Psoas muscle (tissue), 8 donors: Measurements from ENCODE around the gene PINK1. TPM values are rescaled to one million over a fixed set of nuclear protein-coding genes. Genes with fewer than 3 reads are reported as not detected.

Source experiments
- ATAC-seq, 4 donors: fragments of 200-7000 bp; cut with Tn5 transposase; one replicate each; pipeline ENCODE4 v1.9.1; 2020; ENCODE audit warnings: moderate library complexity in 3 of 4, mild to moderate bottlenecking in 2 of 4
- DNase-seq, 2 donors: peaks; one replicate each; pipeline ENCODE4 v3.0.0-alpha.2; 2020
- H3K27ac ChIP-seq: fragments of 200-600 bp; one replicate; pipeline ENCODE4 v1.8.0; 2022
- H3K27me3 ChIP-seq, 3 donors: fragments of 200-600 bp in 1 of 3; one replicate each; pipeline versions ENCODE4 v1.6.1 to v1.8.0; 2013 to 2022; ENCODE audit warnings: low read length in 2 of 3, mild to moderate bottlenecking in 2 of 3, moderate library complexity in 1 of 3; ENCODE audit not compliant: insufficient read depth in 3 of 3
- H3K36me3 ChIP-seq, 2 donors: fragments of 200-600 bp in 1 of 2; one replicate each; pipeline versions ENCODE4 v1.6.1 to v1.8.0; 2013 to 2022; ENCODE audit warnings: low read depth in 1 of 2, mild to moderate bottlenecking in 1 of 2, moderate library complexity in 1 of 2; ENCODE audit not compliant: insufficient read depth in 1 of 2
- H3K4me1 ChIP-seq: fragments of 200-600 bp; one replicate; pipeline ENCODE4 v1.8.0; 2022
- H3K4me3 ChIP-seq: fragments of 200-600 bp; one replicate; pipeline ENCODE4 v1.8.0; 2022; ENCODE audit warnings: mild to moderate bottlenecking
- H3K9me3 ChIP-seq: fragments of 200-600 bp; one replicate; pipeline ENCODE4 v1.8.0; 2022
- WGBS, 3 donors: extraction: QIAGEN DNeasy Blood & Tissue Kit; methylation state at CpG; one replicate each; pipeline versions ENCODE4 v1.1.6 to v1.1.7; 2013; 5-methylcytosine and 5-hydroxymethylcytosine counted together
- intact Hi-C, 2 donors: fragments of 100-400 bp; cut with DNase I; formaldehyde crosslinking; loops; one replicate each; pipeline versions ENCODE4 v1.11.0 to v1.14.2; 2022
- polyA plus RNA-seq, 3 donors: library from polyadenylated mRNA; stranded (reverse); fragments of 200-250 nt; gene quantifications; one replicate each; pipeline ENCODE4 v1.2.3, GENCODE V29; 2013
- total RNA-seq, 4 donors: library from RNA; stranded (reverse); fragmentation: NEBNext Ultra II Directional in 2 of 4; extraction: Animal tissue kit (Norgen Biotek cat#: 25700) in 2 of 4; gene quantifications; one replicate each; pipeline versions ENCODE4 v1.2.1 to v1.2.4, GENCODE V29; 2021 to 2023
- TF ChIP-seq, protein P1 (sequence below): fragments of 200-600 bp; IDR thresholded peaks from one replicate; pipeline ENCODE4 v1.8.0; 2022; ENCODE audit warnings: antibody characterized with exemption
- donor health status: healthy with polysubstance abuse.
- donor health status: DM: no; HTN: no; CAD: no; lungs with moderate emphysema.
- donor health status: Bipolar disorder and iron deficiency.
- donor health status: healthy.
- donor health status: DM: yes; HTN: yes; CAD: no.
- donor health status: DM: no; HTN: no; CAD: no.
- donor health status: DM: no; HTN: no; CAD: no.
- donor health status: DM: yes; HTN: yes; CAD: no.

Gene PINK1
- total and polyA plus RNA-seq, 7 donors, result 218 to 506 (median 383) TPM

DNA sequence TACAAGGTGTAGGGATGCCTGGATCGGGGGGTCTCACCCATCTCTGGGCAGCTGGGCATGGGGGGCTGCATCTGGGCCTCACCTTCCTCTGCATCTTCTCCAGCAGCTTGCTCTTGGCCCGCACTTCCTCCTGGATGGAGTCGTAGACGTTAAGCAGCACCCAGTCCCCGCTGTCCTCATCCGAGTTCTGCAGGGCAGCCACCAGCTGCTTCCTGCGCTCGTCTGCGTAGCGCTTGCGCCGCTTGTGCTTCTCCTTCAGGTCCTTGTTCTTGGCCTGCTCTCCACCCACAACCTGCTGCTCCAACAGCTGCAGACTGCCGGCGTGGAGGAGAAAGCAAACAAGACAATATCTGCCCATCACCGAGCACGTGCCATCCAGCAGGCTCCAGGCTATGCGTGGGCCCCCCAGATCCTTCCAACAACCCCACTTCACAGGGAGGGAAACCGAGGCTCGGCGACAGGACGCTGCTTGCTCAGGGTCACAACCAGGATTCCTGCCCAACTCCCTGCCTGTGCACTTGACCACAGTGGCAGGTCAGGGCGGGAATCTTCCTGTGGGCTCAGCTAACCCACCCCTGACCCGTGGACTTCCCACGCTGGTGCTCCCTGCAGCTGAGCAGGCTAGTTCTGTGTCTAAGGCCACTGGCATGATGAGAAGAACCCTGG lies 49.4 kb downstream of the PINK1 start:
- WGBS, 3 donors, result 55 to 63% (median 56%) methylated on average over 24 of the region's 24 CpGs
- no peak overlapping the region for H3K4me3 ChIP-seq
- TF ChIP-seq, protein P1, sequence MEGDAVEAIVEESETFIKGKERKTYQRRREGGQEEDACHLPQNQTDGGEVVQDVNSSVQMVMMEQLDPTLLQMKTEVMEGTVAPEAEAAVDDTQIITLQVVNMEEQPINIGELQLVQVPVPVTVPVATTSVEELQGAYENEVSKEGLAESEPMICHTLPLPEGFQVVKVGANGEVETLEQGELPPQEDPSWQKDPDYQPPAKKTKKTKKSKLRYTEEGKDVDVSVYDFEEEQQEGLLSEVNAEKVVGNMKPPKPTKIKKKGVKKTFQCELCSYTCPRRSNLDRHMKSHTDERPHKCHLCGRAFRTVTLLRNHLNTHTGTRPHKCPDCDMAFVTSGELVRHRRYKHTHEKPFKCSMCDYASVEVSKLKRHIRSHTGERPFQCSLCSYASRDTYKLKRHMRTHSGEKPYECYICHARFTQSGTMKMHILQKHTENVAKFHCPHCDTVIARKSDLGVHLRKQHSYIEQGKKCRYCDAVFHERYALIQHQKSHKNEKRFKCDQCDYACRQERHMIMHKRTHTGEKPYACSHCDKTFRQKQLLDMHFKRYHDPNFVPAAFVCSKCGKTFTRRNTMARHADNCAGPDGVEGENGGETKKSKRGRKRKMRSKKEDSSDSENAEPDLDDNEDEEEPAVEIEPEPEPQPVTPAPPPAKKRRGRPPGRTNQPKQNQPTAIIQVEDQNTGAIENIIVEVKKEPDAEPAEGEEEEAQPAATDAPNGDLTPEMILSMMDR, result no peak
- no peaks in the 10 kb centered on the region for H3K9me3 ChIP-seq
- no peaks in the 10 kb centered on the region for H3K36me3 ChIP-seq
- DNase-seq (peak in 1 of 2 donors; percentile 69), ATAC-seq (no peak)
- no peaks in the 10 kb centered on the region for H3K27me3 ChIP-seq
- H3K27ac ChIP-seq, result no peak overlapping the region
- H3K4me1 ChIP-seq, result no peaks in the 10 kb centered on the region
- intact Hi-C loops, result no loop called here

DNA sequence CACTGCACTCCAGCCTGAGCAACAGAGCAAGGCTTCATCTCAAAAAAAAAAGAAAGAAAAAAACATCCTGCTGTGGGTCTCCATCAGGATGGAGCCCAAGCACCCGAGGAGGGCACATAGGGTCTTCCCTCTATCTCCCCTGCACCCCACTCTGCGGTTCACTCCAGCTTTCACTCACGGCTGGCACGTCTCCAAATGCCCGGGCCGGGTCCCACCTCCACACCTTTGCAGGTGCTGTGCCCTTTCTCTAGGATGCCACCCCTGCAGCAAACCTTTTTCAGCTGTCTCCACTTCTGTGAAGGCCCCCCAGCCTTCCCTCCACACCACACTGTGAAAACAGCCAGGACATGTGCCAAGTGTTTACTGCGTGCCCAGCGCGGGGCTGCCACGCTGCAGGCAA lies 50.4 kb downstream of the PINK1 start:
- intact Hi-C loops, result no loop called here
- no peak for ATAC-seq
- H3K4me3 ChIP-seq, result peak overlapping the region; percentile 58
- H3K4me1 ChIP-seq, result no peaks in the 10 kb centered on the region
- DNase-seq, result peak in 1 of 2 donors; percentile 46
- no peaks in the 10 kb centered on the region for H3K9me3 ChIP-seq
- H3K27me3 ChIP-seq, result no peaks in the 10 kb centered on the region
- peak overlapping the region; percentile 80 for H3K27ac ChIP-seq
- WGBS, 3 donors, result 69 to 78% (median 78%) methylated on average over 10 of the region's 10 CpGs
- TF ChIP-seq, protein P1, result no peak
- no peaks in the 10 kb centered on the region for H3K36me3 ChIP-seq

DNA sequence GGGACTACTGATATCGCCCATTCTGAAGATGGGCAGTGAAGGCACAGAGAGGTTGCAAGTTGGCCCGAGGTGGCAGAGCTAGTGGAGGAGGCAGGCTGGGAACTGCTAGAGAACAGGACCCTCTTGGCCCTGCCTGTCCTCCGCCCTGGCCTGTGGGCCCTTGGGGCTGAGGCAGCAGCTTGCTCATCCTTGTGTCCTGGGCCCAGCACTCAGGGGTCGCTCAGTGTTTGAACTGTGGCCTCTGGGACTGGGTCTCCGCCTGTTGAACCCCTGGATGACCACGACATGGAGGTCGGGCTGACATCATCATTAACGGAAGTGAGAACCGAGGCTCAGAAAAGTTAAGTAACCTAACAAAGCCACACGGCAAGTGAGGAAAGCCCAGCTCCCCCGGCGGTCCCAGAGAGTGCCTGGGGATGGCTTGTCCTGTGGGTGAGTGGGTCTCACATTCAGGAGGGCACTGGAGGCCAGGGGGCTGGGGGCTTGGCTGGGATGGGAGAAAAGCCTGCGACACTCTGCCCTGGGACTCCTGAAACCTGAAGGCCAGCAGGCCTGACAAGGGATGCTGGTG lies 50.9 kb downstream of the PINK1 start:
- H3K9me3 ChIP-seq, result no peaks in the 10 kb centered on the region
- no peaks in the 10 kb centered on the region for H3K4me1 ChIP-seq
- TF ChIP-seq, protein P1, result no peak
- no peaks in the 10 kb centered on the region for H3K36me3 ChIP-seq
- ATAC-seq, result peak in 1 of 4 donors; percentile 8
- peak overlapping the region; percentile 58 for H3K4me3 ChIP-seq
- intact Hi-C loops, result no loop called here
- H3K27me3 ChIP-seq, result no peaks in the 10 kb centered on the region
- DNase-seq, result peak in 1 of 2 donors; percentile 53
- WGBS, 3 donors, result 61 to 81% (median 69%) methylated on average over 12 to 13 of the region's 13 CpGs
- peak overlapping the region; percentile 80 for H3K27ac ChIP-seq

DNA sequence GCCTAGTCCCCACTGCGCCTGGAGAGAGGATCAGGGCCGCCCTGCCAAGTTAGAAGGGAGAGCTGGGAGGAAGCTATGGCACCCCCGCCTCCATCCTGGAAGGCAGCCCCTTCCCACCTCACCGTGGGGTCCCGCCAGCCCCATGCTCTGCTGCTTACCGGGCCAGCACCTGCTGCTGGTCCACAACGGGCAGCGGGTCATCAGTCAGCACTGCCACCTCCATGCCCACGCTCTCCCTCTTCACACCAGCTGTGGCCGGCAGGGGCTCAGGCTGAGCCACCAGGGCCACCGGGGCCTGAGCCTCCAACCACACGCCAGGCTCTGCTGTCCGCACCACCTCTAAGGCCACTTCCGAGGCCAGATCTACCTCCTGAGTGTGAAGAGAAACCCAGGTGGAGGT lies 51.4 kb downstream of the PINK1 start:
- H3K27ac ChIP-seq, result peak overlapping the region; percentile 80
- no peaks in the 10 kb centered on the region for H3K36me3 ChIP-seq
- 75 to 84% (median 77%) methylated on average over 12 to 14 of the region's 14 CpGs for WGBS, 3 donors
- intact Hi-C loops, result no loop called here
- H3K9me3 ChIP-seq, result no peaks in the 10 kb centered on the region
- H3K4me3 ChIP-seq, result peak overlapping the region; percentile 58
- DNase-seq (peak in 1 of 2 donors; percentile 43), ATAC-seq (peak in 2 of 4 donors; percentile 5 to 22)
- TF ChIP-seq, protein P1, result no peak
- H3K4me1 ChIP-seq, result no peaks in the 10 kb centered on the region
- no peaks in the 10 kb centered on the region for H3K27me3 ChIP-seq
